Activated naive CD4-positive, alpha-beta T cell (primary cell): ENCODE data around the gene SPRR2B.
"Not testable (repeated sequence)": the region's sequence is repeated elsewhere in the genome, so short reads cannot be mapped to it uniquely, and the experiment has no call there.

ENCODE experiments used
- DNase-seq, 4 experiments: peaks; one replicate each; lab custom pipeline; 2025; lab: John Stamatoyannopoulos, UW

SPRR2B gene

GRCh38 chr1:153071511-153071910 is at the start of gene SPRR2B:
TSS of gene SPRR2B (minus strand) at chr1:153071611. CDS start at chr1:153070839, 772 bp downstream.
- DNase-seq, result no peak

- no peak for DNase-seq
Measured at GRCh38 chr1:153120945-153121344, 49.5 kb upstream of the SPRR2B start.

GRCh38 chr1:153119491-153119971 is 48.1 kb upstream of the SPRR2B start:
- DNase-seq, result no peak

- DNase-seq, result not testable (repeated sequence)
Measured at GRCh38 chr1:153115264-153115663, 43.9 kb upstream of the SPRR2B start.

GRCh38 chr1:153113416-153113815 is 42.0 kb upstream of the SPRR2B start, which contains the start of gene SPRR2F:
TSS of gene SPRR2F (minus strand) at chr1:153113516. CDS start at chr1:153112733, 783 bp downstream.
- DNase-seq, result no peak

- not testable (repeated sequence) for DNase-seq
Measured at GRCh38 chr1:153112454-153112853, 41.0 kb upstream of the SPRR2B start.

- no peak for DNase-seq
Measured at GRCh38 chr1:153100245-153100644, 28.8 kb upstream of the SPRR2B start.

GRCh38 chr1:153099461-153100045 is 28.1 kb upstream of the SPRR2B start:
- no peak for DNase-seq

GRCh38 chr1:153095764-153096163 is 24.4 kb upstream of the SPRR2B start:
- DNase-seq, result no peak

- no peak for DNase-seq
Measured at GRCh38 chr1:153094426-153094825, 23.0 kb upstream of the SPRR2B start, which contains the start of gene SPRR2E. TSS of gene SPRR2E (minus strand) at chr1:153094526. CDS start at chr1:153093751, 775 bp downstream.

GRCh38 chr1:153087652-153088051 is 16.2 kb upstream of the SPRR2B start:
- DNase-seq, result no peak

GRCh38 chr1:153081736-153082135 is 10.3 kb upstream of the SPRR2B start:
- DNase-seq, result no peak

- DNase-seq, result no peak
Measured at GRCh38 chr1:153072806-153073726, 1.7 kb upstream of the SPRR2B start.

- DNase-seq, result no peak
Measured at GRCh38 chr1:153070243-153070642, 1.2 kb downstream of the SPRR2B start.

- no peak for DNase-seq
Measured at GRCh38 chr1:153058826-153059784, 12.3 kb downstream of the SPRR2B start.

- DNase-seq, result no peak
Measured at GRCh38 chr1:153058154-153058553, 13.3 kb downstream of the SPRR2B start.

- no peak for DNase-seq
Measured at GRCh38 chr1:153057375-153057774, 14.0 kb downstream of the SPRR2B start, which contains the start of gene SPRR2A. TSS of gene SPRR2A (minus strand) at chr1:153057512. CDS start at chr1:153056735, 777 bp downstream.

- not testable (repeated sequence) for DNase-seq
Measured at GRCh38 chr1:153056111-153056510, 15.3 kb downstream of the SPRR2B start.

- no peak for DNase-seq
Measured at GRCh38 chr1:153049211-153049610, 22.2 kb downstream of the SPRR2B start.

GRCh38 chr1:153040950-153041631 is 30.3 kb downstream of the SPRR2B start, which contains the start of gene SPRR2D:
TSS of gene SPRR2D (minus strand) at chr1:153041120. CDS start at chr1:153040346, 774 bp downstream.
- DNase-seq, result no peak

- DNase-seq, result no peak
Measured at GRCh38 chr1:153035211-153035610, 36.2 kb downstream of the SPRR2B start.
